ENCODE measurements around the gene DAG1. TPM values are rescaled to one million over a fixed set of nuclear protein-coding genes. Genes with fewer than 3 reads are reported as not detected.
A peak's percentile ranks its signal among the peaks of the same experiment; 100 is the strongest.

The DAG1 gene
- total RNA-seq, 2 experiments from 2014 or later: 10.9 to 14.9 TPM

- Histone ChIP-seq H3K27ac (ENCODE audit: low read depth, low read length, poor library complexity, severe bottlenecking) (no peak overlapping the region), H3K36me3 (ENCODE audit: insufficient read depth, low read length) (no peaks in the 10 kb centered on the region), H3K9me3 (ENCODE audit: low read length) (no peaks in the 10 kb centered on the region), H4K20me1 (ENCODE audit: insufficient read depth, low read length) (no peaks in the 10 kb centered on the region), H2AFZ (ENCODE audit: low read length) (no peak overlapping the region), H3K4me2 (ENCODE audit: low read length) (no peak overlapping the region), H3K4me1 (ENCODE audit: insufficient read depth, low read length, poor library complexity, severe bottlenecking) (peaks cover 4% of the 10 kb centered on the region), H3K9me2 (ENCODE audit: insufficient read depth, low read length) (no peaks in the 10 kb centered on the region), H3K4me3 (ENCODE audit: low read depth, low read length, poor library complexity, severe bottlenecking) (no peak overlapping the region), H3K79me2 (ENCODE audit: insufficient read depth, low read depth, low read length) (no peaks in the 10 kb centered on the region)
- CTCF ChIA-PET (ENCODE audit: unreplicated experiment): no interaction called here
- no peak for TF ChIP-seq EZH2phosphoT487 (IDR thresholded peaks at IDR 0.05; ENCODE audit: borderline replicate concordance, low read depth, low read length)
- TF ChIP-seq CTCF (conservative IDR thresholded peaks at IDR 0.05; ENCODE audit: low read length): no peak
- no peak for DNase-seq (ENCODE audit: low spot score)
- POLR2A ChIA-PET: interaction anchor here (1.0 to 1.1 kb wide), 2 partner anchors 38 to 84 kb away, joined by 3 to 4 read pairs; no protein-coding TSS in a partner anchor
- intact Hi-C loops (cut with micrococcal nuclease; ENCODE audit: unreplicated experiment): no loop called here
- no TSS peak for BruUV-seq (replicated peaks)
Measured at GRCh38 chr3:49453621-49454020, 16.4 kb upstream of the DAG1 start.

GRCh38 chr3:49454458-49454857 is 15.6 kb upstream of the DAG1 start:
- H4K20me1 ChIP-seq (ENCODE audit: insufficient read depth, low read length): no peaks in the 10 kb centered on the region
- intact Hi-C loops (cut with micrococcal nuclease; ENCODE audit: unreplicated experiment): no loop called here
- H2AFZ ChIP-seq (ENCODE audit: low read length): no peak overlapping the region
- H3K9me3 ChIP-seq (ENCODE audit: low read length): no peaks in the 10 kb centered on the region
- ChIA-PET CTCF (ENCODE audit: unreplicated experiment) (no interaction called here), POLR2A (interaction anchor here (0.6 to 1.2 kb wide), 4 partner anchors 17 to 84 kb away, joined by 3 to 4 read pairs (median 3); no protein-coding TSS in a partner anchor)
- no peaks in the 10 kb centered on the region for H3K9me2 ChIP-seq (ENCODE audit: insufficient read depth, low read length)
- no peak for TF ChIP-seq EZH2phosphoT487 (IDR thresholded peaks at IDR 0.05; ENCODE audit: borderline replicate concordance, low read depth, low read length)
- TF ChIP-seq CTCF (conservative IDR thresholded peaks at IDR 0.05; ENCODE audit: low read length): peak; percentile 68
- no peak overlapping the region for H3K27ac ChIP-seq (ENCODE audit: low read depth, low read length, poor library complexity, severe bottlenecking)
- H3K79me2 ChIP-seq (ENCODE audit: insufficient read depth, low read depth, low read length): no peaks in the 10 kb centered on the region
- no peak overlapping the region for H3K4me3 ChIP-seq (ENCODE audit: low read depth, low read length, poor library complexity, severe bottlenecking)
- H3K36me3 ChIP-seq (ENCODE audit: insufficient read depth, low read length): no peaks in the 10 kb centered on the region
- H3K4me2 ChIP-seq (ENCODE audit: low read length): no peak overlapping the region
- BruUV-seq (replicated peaks): no TSS peak
- no peaks in the 10 kb centered on the region for H3K4me1 ChIP-seq (ENCODE audit: insufficient read depth, low read length, poor library complexity, severe bottlenecking)
- DNase-seq (ENCODE audit: low spot score): peak; percentile 53

GRCh38 chr3:49454898-49455681 is 15.0 kb upstream of the DAG1 start:
- DNase-seq (ENCODE audit: low spot score): no peak
- TF ChIP-seq EZH2phosphoT487 (IDR thresholded peaks at IDR 0.05; ENCODE audit: borderline replicate concordance, low read depth, low read length): no peak
- no peak for TF ChIP-seq CTCF (conservative IDR thresholded peaks at IDR 0.05; ENCODE audit: low read length)
- BruUV-seq (replicated peaks): no TSS peak
- no peak overlapping the region for H3K4me3 ChIP-seq (ENCODE audit: low read depth, low read length, poor library complexity, severe bottlenecking)
- POLR2A ChIA-PET: interaction anchor here (0.6 to 1.2 kb wide), 4 partner anchors 16 to 84 kb away, joined by 3 to 4 read pairs (median 3); no protein-coding TSS in a partner anchor
- CTCF ChIA-PET (ENCODE audit: unreplicated experiment): no interaction called here
- H3K9me3 ChIP-seq (ENCODE audit: low read length): no peaks in the 10 kb centered on the region
- H3K4me2 ChIP-seq (ENCODE audit: low read length): no peak overlapping the region
- intact Hi-C loops (cut with micrococcal nuclease; ENCODE audit: unreplicated experiment): no loop called here
- H3K27ac ChIP-seq (ENCODE audit: low read depth, low read length, poor library complexity, severe bottlenecking): no peak overlapping the region
- no peak overlapping the region for H2AFZ ChIP-seq (ENCODE audit: low read length)
- no peaks in the 10 kb centered on the region for H3K36me3 ChIP-seq (ENCODE audit: insufficient read depth, low read length)
- H3K4me1 ChIP-seq (ENCODE audit: insufficient read depth, low read length, poor library complexity, severe bottlenecking): no peaks in the 10 kb centered on the region
- H3K9me2 ChIP-seq (ENCODE audit: insufficient read depth, low read length): no peaks in the 10 kb centered on the region
- H3K79me2 ChIP-seq (ENCODE audit: insufficient read depth, low read depth, low read length): no peaks in the 10 kb centered on the region
- no peaks in the 10 kb centered on the region for H4K20me1 ChIP-seq (ENCODE audit: insufficient read depth, low read length)

All from OCI-LY7 (cell line).